Fibroblast of mammary gland (primary cell): ENCODE results near the gene PRDM15.

ENCODE experiments used
- DNase-seq: peaks from one replicate; pipeline ENCODE4 v3.0.0-alpha.2; 2010; ENCODE audit warnings: low read depth
- H3K4me3 ChIP-seq: 2 replicates; pipeline ENCODE4 v1.5.1; 2011; ENCODE audit warnings: low read depth, mild to moderate bottlenecking, low read length, moderate library complexity; ENCODE audit not compliant: control insufficient read depth
- CTCF ChIP-seq: conservative IDR thresholded peaks from 2 replicates; pipeline ENCODE4 v1.5.1; 2011; ENCODE audit warnings: low read depth, low read length, inconsistent platforms; ENCODE audit not compliant: control insufficient read depth, insufficient read depth

PRDM15 gene

GRCh38 chr21:41879190-41879998 lies at the start of gene PRDM15:
Gene PRDM15, minus strand, starts transcription at chr21:41879344. Its CDS starts 18,981 bp downstream, at chr21:41860363.
- H3K4me3 ChIP-seq, result peak within 1 kb of the TSS; percentile 71
- TF ChIP-seq CTCF, result no peak
- peak; percentile 76 for DNase-seq

GRCh38 chr21:41928621-41929220 lies 49.6 kb upstream of the PRDM15 start:
- TF ChIP-seq CTCF, result no peak
- no peak for DNase-seq
- no peak overlapping the region for H3K4me3 ChIP-seq

GRCh38 chr21:41927727-41928409 lies 48.7 kb upstream of the PRDM15 start:
- no peak overlapping the region for H3K4me3 ChIP-seq
- TF ChIP-seq CTCF, result no peak
- DNase-seq, result no peak

GRCh38 chr21:41926807-41927171 lies 47.6 kb upstream of the PRDM15 start:
- no peak for DNase-seq
- no peak overlapping the region for H3K4me3 ChIP-seq
- no peak for TF ChIP-seq CTCF

- TF ChIP-seq CTCF, result no peak
- DNase-seq, result peak; percentile 55
- no peak overlapping the region for H3K4me3 ChIP-seq
These were observed 47.1 kb upstream of the PRDM15 start for GRCh38 chr21:41926117-41926806.

- DNase-seq, result no peak
- TF ChIP-seq CTCF, result no peak
- H3K4me3 ChIP-seq, result no peak overlapping the region
These were observed 46.6 kb upstream of the PRDM15 start for GRCh38 chr21:41925767-41926116.
